Measurements from ENCODE around the gene RETSAT. TPM values are rescaled to one million over a fixed set of nuclear protein-coding genes. Genes with fewer than 3 reads are reported as not detected.

RETSAT gene
- total and polyA plus RNA-seq, 2 donors (not counting 1 experiment from before 2014, with no cell fraction given) = 13.0 to 28.1 TPM

GRCh38 chr2:85371045-85371444 is 16.7 kb upstream of the RETSAT start:
- H3K27me3 Mint-ChIP-seq = no peaks in the 10 kb centered on the region
- Histone ChIP-seq H3K27ac (ENCODE audit: low read length in 2 of 2) (no peak overlapping the region), H3K4me3 (ENCODE audit: control extremely low read depth in 1 of 5, extremely low read depth in 1 of 5, insufficient read depth in 1 of 5, low read depth in 2 of 5, low read length in 4 of 5) (no peak overlapping the region), H3K4me1 (ENCODE audit: control insufficient read depth in 2 of 2, insufficient read depth in 2 of 2, low read length in 2 of 2) (no peaks in the 10 kb centered on the region), H3K36me3 (replicated peaks in 1 of 2; ENCODE audit: control extremely low read depth in 1 of 2, control insufficient read depth in 1 of 2, extremely low read depth in 1 of 2, insufficient read depth in 2 of 2, low read length in 1 of 2) (peaks cover 0 to 12% of the 10 kb centered on the region in 2 experiments), H3K4me2 (replicated peaks; ENCODE audit: low read depth, low read length, poor library complexity, severe bottlenecking) (no peak overlapping the region), H4K20me1 (ENCODE audit: control insufficient read depth, insufficient read depth, low read length, poor library complexity, severe bottlenecking) (no peaks in the 10 kb centered on the region), H3K79me2 (ENCODE audit: control insufficient read depth, insufficient read depth, low read length) (no peaks in the 10 kb centered on the region), H3K9me3 (ENCODE audit: control extremely low read depth in 1 of 3, control insufficient read depth in 2 of 3, insufficient read depth in 1 of 3, low read length in 2 of 3) (no peaks in the 10 kb centered on the region), H2AFZ (ENCODE audit: insufficient read depth, low read depth, low read length, poor library complexity, severe bottlenecking) (no peak overlapping the region), H3K9ac (ENCODE audit: low read length) (no peak overlapping the region), H3K27me3 (replicated peaks in 1 of 4; ENCODE audit: control extremely low read depth in 1 of 4, control insufficient read depth in 3 of 4, insufficient read depth in 4 of 4, low read length in 3 of 4) (no peaks in the 10 kb centered on the region)
- H3K4me1 Mint-ChIP-seq = no peaks in the 10 kb centered on the region
- TF ChIP-seq CTCF (IDR thresholded peaks at IDR 0.05) (no peak), EZH2 (IDR thresholded peaks at IDR 0.05; ENCODE audit: borderline replicate concordance, insufficient read depth, low read depth, low read length, poor library complexity, severe bottlenecking) (no peak)
- no peak overlapping the region for H3K4me3 Mint-ChIP-seq
- H3K9me3 Mint-ChIP-seq (ENCODE audit: insufficient read depth) = no peaks in the 10 kb centered on the region
- no peak overlapping the region for H3K27ac Mint-ChIP-seq
- DNase-seq = no peak
- ChIA-PET CTCF (interaction anchor here (0.6 to 1.3 kb wide), 4 partner anchors 15 to 181 kb away, joined by 3 read pairs; no protein-coding TSS in a partner anchor), POLR2A (no interaction called here)
- ATAC-seq (ENCODE audit: low read depth) = no peak
- intact Hi-C loops (cut with micrococcal nuclease) = no loop called here
- 94% methylated on average over 10 of the region's 11 CpGs for WGBS (ENCODE audit: insufficient coverage)

DNA sequence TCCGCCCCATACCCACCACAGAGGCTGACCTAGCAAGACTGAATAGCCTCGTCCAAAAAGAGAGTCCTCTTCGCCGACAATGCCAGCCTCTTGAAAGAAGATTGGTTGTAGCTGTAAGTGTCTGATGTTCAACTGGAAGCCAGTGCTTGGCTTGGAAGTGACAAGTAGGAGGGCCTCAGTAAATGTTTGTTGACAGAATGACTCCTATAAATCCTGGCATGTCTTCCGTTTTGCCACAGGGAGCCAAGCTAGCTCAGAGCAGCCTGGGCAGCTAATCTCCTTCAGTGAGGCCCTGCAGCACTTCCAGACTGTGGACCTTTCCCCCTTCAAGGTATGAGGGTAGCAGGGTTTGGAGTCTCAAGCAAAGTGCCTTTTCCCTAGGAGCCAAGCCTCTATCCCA is 15.2 kb upstream of the RETSAT start:
- no peak overlapping the region for H3K4me3 ChIP-seq (ENCODE audit: control extremely low read depth in 1 of 5, extremely low read depth in 1 of 5, insufficient read depth in 1 of 5, low read depth in 2 of 5, low read length in 4 of 5)
- no peak overlapping the region for H3K4me3 Mint-ChIP-seq
- no peaks in the 10 kb centered on the region for H3K4me1 Mint-ChIP-seq
- no peak for TF ChIP-seq EZH2 (IDR thresholded peaks at IDR 0.05; ENCODE audit: borderline replicate concordance, insufficient read depth, low read depth, low read length, poor library complexity, severe bottlenecking)
- TF ChIP-seq CTCF (IDR thresholded peaks at IDR 0.05) = no peak
- no peaks in the 10 kb centered on the region for H3K9me3 Mint-ChIP-seq (ENCODE audit: insufficient read depth)
- WGBS (ENCODE audit: insufficient coverage) = 93% methylated on average over 4 of the region's 5 CpGs
- H3K27me3 ChIP-seq (replicated peaks in 1 of 4; ENCODE audit: control extremely low read depth in 1 of 4, control insufficient read depth in 3 of 4, insufficient read depth in 4 of 4, low read length in 3 of 4) = no peaks in the 10 kb centered on the region
- intact Hi-C loops (cut with micrococcal nuclease) = no loop called here
- ChIA-PET CTCF (interaction anchor here (0.8 kb wide), 1 partner anchor 183 kb away, joined by 3 read pairs; no protein-coding TSS in a partner anchor), POLR2A (no interaction called here)
- H3K9ac ChIP-seq (ENCODE audit: low read length) = no peak overlapping the region
- ATAC-seq (ENCODE audit: low read depth) (no peak), DNase-seq (no peak)
- no peak overlapping the region for H3K27ac ChIP-seq (ENCODE audit: low read length in 2 of 2)
- H3K27me3 Mint-ChIP-seq = no peaks in the 10 kb centered on the region
- H3K4me2 ChIP-seq (replicated peaks; ENCODE audit: low read depth, low read length, poor library complexity, severe bottlenecking) = no peak overlapping the region
- no peaks in the 10 kb centered on the region for H3K4me1 ChIP-seq (ENCODE audit: control insufficient read depth in 2 of 2, insufficient read depth in 2 of 2, low read length in 2 of 2)
- H3K79me2 ChIP-seq (ENCODE audit: control insufficient read depth, insufficient read depth, low read length) = no peaks in the 10 kb centered on the region
- no peak overlapping the region for H3K27ac Mint-ChIP-seq
- peaks cover 0 to 9% of the 10 kb centered on the region in 2 experiments for H3K36me3 ChIP-seq (replicated peaks in 1 of 2; ENCODE audit: control extremely low read depth in 1 of 2, control insufficient read depth in 1 of 2, extremely low read depth in 1 of 2, insufficient read depth in 2 of 2, low read length in 1 of 2)
- H2AFZ ChIP-seq (ENCODE audit: insufficient read depth, low read depth, low read length, poor library complexity, severe bottlenecking) = no peak overlapping the region
- no peaks in the 10 kb centered on the region for H3K9me3 ChIP-seq (ENCODE audit: control extremely low read depth in 1 of 3, control insufficient read depth in 2 of 3, insufficient read depth in 1 of 3, low read length in 2 of 3)
- no peaks in the 10 kb centered on the region for H4K20me1 ChIP-seq (ENCODE audit: control insufficient read depth, insufficient read depth, low read length, poor library complexity, severe bottlenecking)
